GM21717 (cell line): ENCODE data around the gene DDX27.

Source experiments
- ATAC-seq: cut with Tn5 transposase; IDR thresholded peaks from one replicate; pipeline ENCODE4 v1.9.1; 2021; ENCODE audit warnings: mild to moderate bottlenecking, moderate library complexity; ENCODE audit not compliant: unreplicated experiment

Gene DDX27

DNA sequence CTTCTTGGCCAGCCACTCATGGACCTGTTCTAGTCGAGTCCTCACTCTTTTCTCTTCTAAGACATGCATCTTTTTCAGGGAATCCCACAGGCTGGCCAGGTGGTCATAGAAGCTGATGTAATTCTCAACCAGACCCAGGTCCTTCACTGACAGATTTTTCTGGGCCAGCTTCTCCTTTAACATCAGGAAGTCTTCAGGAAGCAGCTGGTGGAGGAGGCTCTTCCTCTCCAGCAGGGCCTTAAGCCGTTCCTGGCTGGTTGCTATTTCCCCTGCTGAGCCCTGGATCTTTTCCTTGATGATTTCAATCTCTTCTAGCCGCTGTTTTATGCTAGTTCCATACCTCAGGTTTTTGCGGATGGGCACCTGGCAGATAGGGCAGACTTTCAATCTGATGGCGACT is 28.6 kb downstream of the DDX27 start:
- ATAC-seq = no peak

DNA sequence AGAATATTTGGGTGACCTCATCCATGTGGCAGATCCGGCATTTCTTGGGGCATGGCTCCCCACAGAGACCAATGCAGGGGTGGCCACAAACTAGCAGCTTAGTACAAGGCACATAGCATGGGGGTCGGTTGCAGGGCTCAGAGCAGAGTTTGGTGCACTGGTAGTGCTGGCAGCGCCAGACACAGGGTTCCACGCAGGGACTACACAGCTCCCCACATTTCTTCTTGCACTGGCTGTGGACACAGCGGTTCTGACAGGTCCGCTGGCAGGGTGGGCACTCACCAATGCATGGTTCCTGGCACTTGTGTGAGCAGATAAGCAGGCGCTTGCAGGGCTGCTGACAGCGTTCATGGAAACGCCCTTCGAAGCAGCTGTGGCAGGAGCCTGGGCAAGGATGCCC is 29.1 kb downstream of the DDX27 start:
- ATAC-seq = no peak

DNA sequence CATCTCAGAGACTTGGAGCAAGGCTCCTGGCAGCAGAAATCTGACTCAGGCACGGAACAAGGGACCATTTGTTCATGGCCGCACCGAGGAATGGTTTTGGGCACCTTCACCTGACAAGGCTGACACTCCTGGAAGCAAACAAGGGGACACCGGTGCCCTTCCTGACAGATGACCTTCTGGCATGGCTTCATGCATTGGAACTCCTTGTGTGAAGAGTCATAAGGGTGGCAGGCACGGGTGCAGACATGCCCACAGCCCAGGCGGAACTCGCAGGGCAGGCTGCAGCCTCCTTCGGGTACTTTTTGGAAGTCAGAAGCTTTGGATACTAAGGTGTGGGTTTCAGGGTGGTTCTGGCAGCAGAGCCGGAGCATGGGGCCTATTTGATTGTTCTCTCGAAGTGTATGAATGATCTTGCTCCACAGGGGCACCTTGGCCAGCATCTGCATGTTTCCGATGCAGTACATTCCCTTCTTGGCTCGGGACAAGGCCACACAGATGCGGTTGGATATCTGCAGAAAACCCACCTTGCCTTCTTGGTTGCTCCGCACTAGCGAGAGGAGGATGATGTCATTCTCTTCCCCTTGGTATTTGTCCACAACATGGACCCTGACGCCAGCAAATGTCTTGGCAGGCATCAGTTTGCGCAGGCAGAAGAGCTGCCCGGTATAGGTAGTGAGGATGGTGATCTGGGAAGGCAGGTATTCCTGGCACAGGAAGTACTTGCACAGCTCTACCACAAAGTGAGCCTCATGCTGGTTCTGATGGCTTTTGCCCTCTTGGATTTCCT is 29.9 kb downstream of the DDX27 start:
- no peak for ATAC-seq

DNA sequence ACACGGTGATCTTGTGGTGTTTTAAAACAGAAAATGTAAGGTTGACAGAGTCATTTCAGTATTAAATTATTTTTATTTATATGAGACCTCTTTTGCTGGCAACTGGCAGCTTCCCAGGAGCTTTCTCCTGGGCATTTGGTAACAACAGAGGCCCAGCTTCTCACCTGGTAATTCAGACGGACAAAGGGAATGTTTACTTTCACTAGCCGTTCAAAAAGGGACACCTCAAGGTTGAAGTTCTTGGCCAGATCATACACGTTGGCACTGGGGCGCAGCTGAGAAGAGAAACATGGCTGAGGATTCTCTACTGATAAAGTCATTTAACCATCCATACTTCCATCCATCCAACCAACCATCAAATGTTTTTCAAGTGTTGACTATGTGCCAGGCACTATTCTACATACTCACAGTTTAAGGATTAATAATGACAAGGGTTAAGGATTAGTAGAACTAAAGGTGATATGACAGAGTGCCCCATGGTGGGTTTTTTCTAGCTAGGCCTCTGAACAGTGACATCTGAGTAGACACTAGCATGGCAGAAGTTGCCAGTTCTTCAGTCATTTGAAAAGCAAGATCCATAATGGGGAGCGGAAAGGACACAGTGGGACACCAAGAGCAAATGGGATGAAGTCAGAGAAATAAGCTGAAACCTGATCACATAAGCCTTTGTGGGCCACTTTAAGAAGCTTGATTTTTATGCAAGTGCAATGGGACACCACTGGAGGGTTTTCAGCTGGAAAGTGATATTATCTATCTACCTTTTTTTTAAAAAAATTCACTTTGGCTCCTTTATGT is 33.5 kb downstream of the DDX27 start:
- no peak for ATAC-seq

- no peak for ATAC-seq
Observed at GRCh38 chr20:49256261-49256660, 37.0 kb downstream of the DDX27 start.

- ATAC-seq = no peak
Observed at GRCh38 chr20:49259284-49259683, 40.1 kb downstream of the DDX27 start.

DNA sequence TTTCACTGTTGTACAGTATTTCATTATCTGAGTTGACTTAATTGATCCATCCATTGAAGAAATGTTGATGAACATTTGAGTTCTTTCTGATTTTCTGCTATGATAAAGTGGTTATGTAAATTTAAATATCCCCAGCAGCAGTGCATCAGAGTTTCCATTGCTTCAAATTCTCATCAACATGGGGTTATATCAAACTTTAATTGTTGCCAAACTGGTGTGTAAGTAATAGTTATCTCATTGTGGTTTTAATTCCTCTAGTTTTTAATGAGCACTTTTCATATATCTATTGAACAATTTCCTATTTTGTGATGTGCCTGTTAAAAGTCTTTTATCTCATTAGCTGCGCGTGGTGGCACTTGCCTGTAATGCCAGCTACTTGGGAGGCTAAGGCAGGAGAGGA is 40.6 kb downstream of the DDX27 start:
- ATAC-seq = no peak

- no peak for ATAC-seq
Observed at GRCh38 chr20:49260218-49260617, 41.0 kb downstream of the DDX27 start.

DNA sequence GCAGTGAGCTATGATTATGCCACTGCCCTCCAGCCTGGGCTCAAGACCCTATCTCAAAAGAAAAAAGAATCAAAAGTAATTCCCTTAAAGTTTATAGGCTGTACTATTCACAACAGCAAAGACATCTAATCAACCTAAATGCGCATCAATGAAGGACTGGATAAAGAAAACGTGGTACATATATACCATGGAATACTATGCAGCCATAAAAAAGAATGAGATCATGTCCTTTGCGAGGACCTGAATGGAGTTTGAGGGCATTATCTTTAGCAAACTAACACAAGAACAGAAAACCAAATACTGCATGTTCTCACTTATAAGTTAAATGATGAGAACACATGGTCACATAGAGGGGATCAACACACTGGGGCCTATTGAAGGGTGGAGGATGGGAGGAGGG is 42.0 kb downstream of the DDX27 start:
- ATAC-seq = no peak

DNA sequence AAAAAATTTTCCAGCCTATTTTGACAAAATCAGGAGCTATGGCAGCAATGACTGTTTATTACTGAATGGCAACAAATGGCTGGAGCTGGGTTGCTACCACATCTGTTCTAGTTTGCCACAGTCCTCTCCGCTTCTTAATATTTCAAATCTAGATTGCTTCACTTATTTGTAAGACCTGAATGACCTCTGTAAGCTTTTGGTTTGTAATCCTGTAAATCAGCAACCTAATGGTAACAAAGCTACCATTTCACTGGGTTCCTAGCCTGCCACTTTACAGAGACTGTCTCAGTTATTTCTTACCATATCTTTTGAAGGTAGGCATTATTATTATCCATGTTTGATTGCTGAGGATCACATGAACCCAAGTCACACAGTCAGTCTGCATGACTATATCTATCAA is 43.2 kb downstream of the DDX27 start:
- no peak for ATAC-seq

GRCh38 chr20:49267327-49267726 is 48.1 kb downstream of the DDX27 start:
- ATAC-seq = no peak

- no peak for ATAC-seq
Observed at GRCh38 chr20:49268600-49269365, 49.6 kb downstream of the DDX27 start.

- ATAC-seq = no peak
Observed at GRCh38 chr20:49270177-49270576, 51.0 kb downstream of the DDX27 start.

DNA sequence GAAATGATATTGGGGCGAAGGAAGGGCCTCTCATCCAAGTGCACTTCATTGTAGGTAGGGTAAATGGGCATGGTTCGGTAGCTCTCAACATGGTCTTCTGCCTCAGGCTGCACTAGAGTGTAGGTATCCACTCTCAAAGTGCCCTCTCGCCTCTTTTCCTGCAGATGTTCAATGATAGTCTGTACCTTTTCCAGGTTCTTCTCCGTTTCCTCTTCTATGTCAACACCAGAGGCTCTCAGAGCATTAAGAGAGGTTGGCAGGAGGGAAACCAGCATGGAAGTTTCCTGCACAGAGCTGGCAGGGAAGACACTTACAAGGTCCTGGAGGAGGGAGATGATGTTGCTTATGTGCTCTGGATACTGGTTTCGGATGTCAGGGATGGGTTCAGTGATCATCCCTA is 51.5 kb downstream of the DDX27 start:
- ATAC-seq = no peak

- no peak for ATAC-seq
Observed at GRCh38 chr20:49272654-49273053, 53.4 kb downstream of the DDX27 start.

DNA sequence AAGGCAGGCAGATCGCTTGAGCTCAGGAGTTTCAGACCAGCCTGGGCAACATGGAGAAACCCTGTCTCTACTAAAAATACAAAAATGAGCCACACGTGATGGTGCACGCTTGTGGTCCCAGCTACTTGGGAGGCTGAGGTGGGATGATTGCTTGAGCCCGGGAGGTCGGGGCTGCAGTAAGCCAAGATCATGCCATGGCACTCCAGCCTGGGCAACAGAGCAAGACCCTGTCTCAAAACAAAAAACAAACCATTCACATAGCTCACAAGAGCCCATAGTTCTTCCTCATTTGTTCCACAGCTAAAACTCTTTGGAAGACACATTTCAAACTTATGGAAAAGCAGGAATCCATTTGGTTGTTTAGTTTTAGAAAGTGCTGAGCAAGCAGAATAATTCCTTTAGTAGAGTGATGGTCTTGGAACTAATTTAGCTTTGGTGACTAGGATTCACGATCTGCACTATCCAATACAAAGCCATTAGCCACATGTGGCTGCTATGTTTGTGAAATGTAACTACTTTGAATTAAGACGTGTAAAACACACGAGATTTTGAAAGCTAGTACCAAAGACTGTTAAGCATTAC is 54.6 kb downstream of the DDX27 start:
- ATAC-seq = no peak

DNA sequence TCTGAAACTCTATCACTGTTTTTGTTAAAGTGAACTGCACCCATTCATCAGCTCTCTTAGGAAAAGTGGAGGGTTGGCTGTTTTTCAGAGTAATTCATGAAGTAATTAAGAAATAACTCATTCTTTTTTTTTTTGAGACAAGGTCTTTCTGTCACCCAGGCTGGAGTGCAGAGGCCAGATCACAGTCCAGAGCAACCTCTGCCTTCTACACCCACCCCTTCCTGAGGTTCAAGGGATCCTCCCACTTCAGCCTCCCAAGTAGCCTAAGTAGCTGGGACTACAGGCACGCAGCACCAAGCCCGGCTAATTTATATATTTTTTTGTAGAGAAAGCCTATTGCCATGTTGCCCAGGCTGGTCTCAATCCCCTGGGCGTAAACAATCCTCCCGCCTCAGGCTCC is 56.0 kb downstream of the DDX27 start:
- ATAC-seq = no peak

- ATAC-seq = no peak
Observed at GRCh38 chr20:49275636-49276035, 56.4 kb downstream of the DDX27 start.

DNA sequence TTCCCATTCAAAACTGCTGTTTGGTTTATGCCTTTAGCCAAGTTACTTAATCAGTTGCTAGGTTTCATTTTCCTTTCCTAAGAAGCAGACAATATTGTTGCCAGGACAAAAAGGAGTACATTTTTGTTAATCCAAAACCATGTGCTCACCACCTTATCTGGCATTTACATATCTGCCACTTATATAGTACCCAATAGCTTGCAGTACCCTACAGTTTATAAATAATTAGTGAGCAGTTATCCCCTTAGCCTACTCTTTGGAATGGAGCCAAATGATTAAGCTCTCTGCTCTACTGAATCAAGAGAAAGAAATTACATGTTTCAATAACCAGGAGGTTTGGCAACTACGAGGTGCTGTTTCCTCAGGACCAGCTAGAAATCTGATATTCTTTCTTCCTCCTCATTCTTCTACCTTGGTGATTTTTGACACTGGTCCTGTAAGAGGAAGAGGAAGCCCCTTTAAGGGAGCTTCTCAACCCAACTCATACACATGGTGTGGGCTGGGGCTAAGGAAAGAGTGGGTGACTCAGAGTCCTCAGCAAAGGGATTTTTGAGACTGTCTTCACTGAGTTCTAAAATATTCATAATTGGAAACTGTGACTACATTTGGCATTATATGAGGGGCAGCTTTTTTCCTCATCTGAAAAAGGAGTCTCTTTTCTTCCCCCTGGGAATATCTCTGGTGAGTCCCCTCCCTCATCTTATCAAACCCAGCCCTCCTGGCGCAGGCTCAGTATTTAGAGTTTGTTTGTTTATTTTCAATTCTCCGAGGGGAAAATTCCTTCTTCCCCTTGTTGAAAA is 57.1 kb downstream of the DDX27 start:
- no peak for ATAC-seq

- ATAC-seq = no peak
Observed at GRCh38 chr20:49276961-49277785, 58.0 kb downstream of the DDX27 start.
